ENCODE measurements around the gene GRAMD4.

The GRAMD4 gene

GRCh38 chr22:46682011-46682731 is 62.0 kb downstream of the GRAMD4 start:
- TF ChIP-seq SIN3A (IDR thresholded peaks at IDR 0.05; ENCODE audit: borderline replicate concordance, insufficient read depth, low read length) (no peak), REST (IDR thresholded peaks at IDR 0.05; ENCODE audit: insufficient read depth in 1 of 2, low read depth in 2 of 2, low read length in 2 of 2) (no peak), POLR2AphosphoS5 (IDR thresholded peaks at IDR 0.05; ENCODE audit: low read depth, low read length) (0 out of 2 replicates have a peak, but pooled peaks have one; percentile 19)

GRCh38 chr22:46684706-46685105 is 64.5 kb downstream of the GRAMD4 start:
- no peak for TF ChIP-seq SIN3A (IDR thresholded peaks at IDR 0.05; ENCODE audit: borderline replicate concordance, insufficient read depth, low read length)
- no peak for TF ChIP-seq REST (IDR thresholded peaks at IDR 0.05; ENCODE audit: insufficient read depth in 1 of 2, low read depth in 2 of 2, low read length in 2 of 2)
- TF ChIP-seq TAF1 (IDR thresholded peaks at IDR 0.05; ENCODE audit: borderline replicate concordance, insufficient read depth, low read length) = no peak
- no peak for TF ChIP-seq FOXP2 (optimal IDR thresholded peaks at IDR 0.05; ENCODE audit: borderline replicate concordance, extremely low read depth, extremely low read length, insufficient read depth)
- TF ChIP-seq POLR2AphosphoS5 (IDR thresholded peaks at IDR 0.05; ENCODE audit: low read depth, low read length) = no peak

- TF ChIP-seq TAF1 (IDR thresholded peaks at IDR 0.05; ENCODE audit: borderline replicate concordance, insufficient read depth, low read length) (no peak), SIN3A (IDR thresholded peaks at IDR 0.05; ENCODE audit: borderline replicate concordance, insufficient read depth, low read length) (no peak), POLR2AphosphoS5 (IDR thresholded peaks at IDR 0.05; ENCODE audit: low read depth, low read length) (no peak), REST (IDR thresholded peaks at IDR 0.05; ENCODE audit: insufficient read depth in 1 of 2, low read depth in 2 of 2, low read length in 2 of 2) (no peak), FOXP2 (optimal IDR thresholded peaks at IDR 0.05; ENCODE audit: borderline replicate concordance, extremely low read depth, extremely low read length, insufficient read depth) (no peak)
These were observed 66.2 kb downstream of the GRAMD4 start for GRCh38 chr22:46686221-46687047.

GRCh38 chr22:46687048-46687444 is 66.9 kb downstream of the GRAMD4 start:
- TF ChIP-seq SIN3A (IDR thresholded peaks at IDR 0.05; ENCODE audit: borderline replicate concordance, insufficient read depth, low read length) (no peak), FOXP2 (optimal IDR thresholded peaks at IDR 0.05; ENCODE audit: borderline replicate concordance, extremely low read depth, extremely low read length, insufficient read depth) (no peak), TAF1 (IDR thresholded peaks at IDR 0.05; ENCODE audit: borderline replicate concordance, insufficient read depth, low read length) (no peak), REST (IDR thresholded peaks at IDR 0.05; ENCODE audit: insufficient read depth in 1 of 2, low read depth in 2 of 2, low read length in 2 of 2) (no peak)

Measured in PFSK-1 (cell line).